Astrocyte (in vitro differentiated cells and primary cell): ENCODE results near the gene AFF3.

ENCODE experiments used
- EZH2 ChIP-seq: IDR thresholded peaks from 2 replicates; pipeline ENCODE4 v1.6.1; 2012; ENCODE audit warnings: mild to moderate bottlenecking, low read length, inconsistent platforms; ENCODE audit not compliant: insufficient read depth
- TF ChIP-seq, protein P1 (sequence below): IDR thresholded peaks from 2 replicates; pipeline ENCODE4 v1.5.1; 2011; ENCODE audit warnings: low read depth, mild to moderate bottlenecking, inconsistent platforms, low read length, moderate library complexity; ENCODE audit not compliant: insufficient read depth

DNA sequence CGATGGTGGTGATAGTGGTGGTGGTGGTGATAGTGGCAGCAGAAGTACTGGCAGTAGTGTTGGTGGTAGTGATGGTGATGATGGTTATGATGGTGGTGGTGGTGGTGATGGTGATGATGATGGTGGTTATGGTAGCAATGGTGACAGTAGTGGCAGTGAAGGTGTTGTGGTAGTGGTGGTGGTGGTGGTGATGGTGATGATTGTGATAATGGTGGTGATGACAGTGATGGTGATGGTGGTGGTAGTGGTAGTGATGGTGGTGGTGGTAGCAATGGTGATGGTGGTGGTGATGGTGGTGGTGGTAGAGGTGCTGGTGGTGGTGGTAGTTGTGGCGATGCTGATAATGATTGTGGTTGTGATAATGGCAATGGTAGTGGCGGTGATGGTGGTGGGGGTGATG, 126.5 kb downstream of the AFF3 start:
- TF ChIP-seq, protein P1, sequence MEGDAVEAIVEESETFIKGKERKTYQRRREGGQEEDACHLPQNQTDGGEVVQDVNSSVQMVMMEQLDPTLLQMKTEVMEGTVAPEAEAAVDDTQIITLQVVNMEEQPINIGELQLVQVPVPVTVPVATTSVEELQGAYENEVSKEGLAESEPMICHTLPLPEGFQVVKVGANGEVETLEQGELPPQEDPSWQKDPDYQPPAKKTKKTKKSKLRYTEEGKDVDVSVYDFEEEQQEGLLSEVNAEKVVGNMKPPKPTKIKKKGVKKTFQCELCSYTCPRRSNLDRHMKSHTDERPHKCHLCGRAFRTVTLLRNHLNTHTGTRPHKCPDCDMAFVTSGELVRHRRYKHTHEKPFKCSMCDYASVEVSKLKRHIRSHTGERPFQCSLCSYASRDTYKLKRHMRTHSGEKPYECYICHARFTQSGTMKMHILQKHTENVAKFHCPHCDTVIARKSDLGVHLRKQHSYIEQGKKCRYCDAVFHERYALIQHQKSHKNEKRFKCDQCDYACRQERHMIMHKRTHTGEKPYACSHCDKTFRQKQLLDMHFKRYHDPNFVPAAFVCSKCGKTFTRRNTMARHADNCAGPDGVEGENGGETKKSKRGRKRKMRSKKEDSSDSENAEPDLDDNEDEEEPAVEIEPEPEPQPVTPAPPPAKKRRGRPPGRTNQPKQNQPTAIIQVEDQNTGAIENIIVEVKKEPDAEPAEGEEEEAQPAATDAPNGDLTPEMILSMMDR: no peak
- no peak for TF ChIP-seq EZH2
